Adrenal gland (tissue), 12 donors: ENCODE results near the gene TGOLN2. TPM values are rescaled to one million over a fixed set of nuclear protein-coding genes. Genes with fewer than 3 reads are reported as not detected.
"Not testable (repeated sequence)": the region's sequence is repeated elsewhere in the genome, so short reads cannot be mapped to it uniquely, and the experiment has no call there.

Source experiments
- DNase-seq, 7 donors: peaks; one replicate each; pipeline ENCODE4 v3.0.0-alpha.2; 2019 to 2020
- H3K27ac ChIP-seq, 5 donors: fragments of 200-600 bp; sonication (generic) in 4 of 5; 1 replicate in 3 of 5; 2 replicates in 2 of 5; pipeline versions ENCODE4 v1.5.1 to v1.8.0; 2016 to 2020; ENCODE audit warnings: mild to moderate bottlenecking in 1 of 5
- H3K27me3 ChIP-seq: fragments of 200-600 bp; 2 replicates; pipeline ENCODE4 v1.8.0; 2021
- H3K36me3 ChIP-seq, 2 donors: fragments of 200-600 bp; replicated peaks in 1 of 2; 1 replicate in 1 of 2; 2 replicates in 1 of 2; pipeline versions ENCODE4 v1.5.1 to v1.8.0; 2018 to 2022
- H3K4me1 ChIP-seq, 2 donors: fragments of 200-600 bp; replicated peaks in 1 of 2; 1 replicate in 1 of 2; 2 replicates in 1 of 2; pipeline versions ENCODE4 v1.5.1 to v1.8.0; 2018 to 2021
- H3K4me3 ChIP-seq, 4 donors: fragments of 200-600 bp; sonication (generic) in 3 of 4; one replicate each; pipeline ENCODE4 v1.5.1; 2016 to 2018
- H3K9me3 ChIP-seq, 3 donors: fragments of 200-600 bp; sonication (generic) in 1 of 3; replicated peaks in 1 of 3; 1 replicate in 2 of 3; 2 replicates in 1 of 3; pipeline versions ENCODE4 v1.5.1 to v1.8.0; 2016 to 2021
- POLR2A ChIP-seq, 2 donors: fragments of 450-650 bp; IDR thresholded peaks; one replicate each; pipeline ENCODE4 v1.6.1; 2017; ENCODE audit warnings: antibody characterized with exemption in 2 of 2, mild to moderate bottlenecking in 2 of 2, moderate library complexity in 1 of 2
- WGBS, 4 donors: extraction: QIAGEN DNeasy Blood & Tissue Kit in 2 of 4; methylation state at CpG; one replicate each; pipeline versions ENCODE4 v1.1.5 to v1.1.7; 2013 to 2017; 5-methylcytosine and 5-hydroxymethylcytosine counted together
- intact Hi-C, 2 donors: fragments of 100-400 bp; cut with DNase I; formaldehyde crosslinking; loops; one replicate each; pipeline versions ENCODE4 v1.14.1 to v1.15.0; 2022 to 2023
- polyA plus RNA-seq, 3 donors: library from polyadenylated mRNA; stranded (reverse); fragments of 200-250 nt in 2 of 3; fragments of 350-450 nt in 1 of 3; fragmentation: Illumina TruSeq in 1 of 3; extraction: RNeasy Lipid Tissue Mini Kit (QIAGEN cat#74804) in 1 of 3; gene quantifications; one replicate each; pipeline ENCODE4 v1.2.3, GENCODE V29; 2013 to 2014
- total RNA-seq, 9 donors: library from RNA; depleted of rRNA in 4 of 9; stranded (reverse); fragments of >200 nt in 4 of 9; fragments of 120-200 nt in 1 of 9; fragmentation: NEBNext Ultra II Directional in 1 of 9; extraction: Animal tissue kit (Norgen Biotek cat#: 25700) in 1 of 9; gene quantifications; one replicate each; pipeline versions ENCODE4 v1.1.0 to v1.2.4, GENCODE V29; 2013 to 2023
- TF ChIP-seq, protein P1 (sequence below), 6 experiments: fragments of 450-650 bp in 4 of 6; fragments of 200-600 bp in 2 of 6; sonication (generic) in 1 of 6; IDR thresholded peaks; 1 replicate in 5 of 6; 2 replicates in 1 of 6; pipeline versions ENCODE4 v1.5.1 to v1.8.0; 2016 to 2021; ENCODE audit warnings: antibody characterized with exemption in 6 of 6, mild to moderate bottlenecking in 2 of 6, moderate library complexity in 1 of 6
- donor health status: healthy with polysubstance abuse.
- donor health status: Bipolar disorder and iron deficiency.
- donor health status: DM: yes; HTN: yes; CAD: no.
- donor health status: DM: no; HTN: no; CAD: no.
- donor health status: DM: no; HTN: no; CAD: no.
- donor health status: DM: yes; HTN: yes; CAD: no.

TGOLN2 gene
- total and polyA plus RNA-seq, 12 donors = 14.8 to 186 (median 140) TPM

DNA sequence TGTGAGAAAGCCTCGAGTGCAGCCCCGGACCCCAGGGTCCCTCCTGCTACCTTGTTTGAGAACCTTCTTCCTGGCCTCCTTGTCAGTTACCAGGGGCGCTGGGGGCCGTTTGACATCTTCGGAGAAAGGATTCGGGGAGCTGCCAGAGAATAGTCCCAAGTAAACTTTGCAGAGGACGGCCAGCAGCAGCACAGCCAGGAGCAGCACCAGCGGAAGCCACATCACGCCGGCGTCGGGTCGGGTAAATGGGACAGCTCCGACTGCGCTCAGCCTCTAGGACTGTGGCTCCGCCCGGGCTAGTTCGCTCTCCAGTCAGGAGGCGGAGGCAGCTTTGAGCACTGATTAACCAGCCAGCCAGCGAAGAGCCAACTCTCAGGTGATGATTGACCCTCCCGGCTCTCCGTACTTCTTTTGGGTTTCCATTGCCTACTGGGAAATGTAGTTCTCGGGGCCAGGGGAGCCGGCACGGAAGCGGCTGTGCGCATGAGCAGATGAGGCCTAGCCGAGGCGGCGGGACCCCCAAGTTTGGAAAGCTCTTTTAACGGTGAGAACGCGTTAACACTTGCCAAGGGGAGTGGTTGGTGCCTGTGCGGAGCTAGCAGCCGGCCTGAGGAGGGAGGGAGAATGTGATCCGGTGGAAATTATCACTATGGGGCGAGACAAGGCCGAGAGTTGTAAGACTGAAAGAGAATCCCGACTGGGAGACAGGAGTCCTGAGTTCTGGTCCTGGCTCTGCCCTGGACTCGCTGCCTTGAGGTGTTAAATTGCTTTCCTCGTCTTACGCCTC is 26.7 kb upstream of the TGOLN2 start, which contains the start of the genes ELMOD3 and RETSAT:
TSS of gene ELMOD3 (plus strand) at position 484 of the 787 bp plus-strand sequence. CDS start 2,430 bp downstream, outside the sequence.
TSS of gene RETSAT (minus strand) at position 243 of the 787 bp plus-strand sequence. CDS start at position 222, 21 bp downstream.
- H3K4me3 ChIP-seq = peak within 1 kb of the TSS; percentile 81 to 99 (median 92)
- peak; percentile 93 to 99 for TF ChIP-seq POLR2A (IDR thresholded peaks at IDR 0.05)
- TF ChIP-seq, protein P1, sequence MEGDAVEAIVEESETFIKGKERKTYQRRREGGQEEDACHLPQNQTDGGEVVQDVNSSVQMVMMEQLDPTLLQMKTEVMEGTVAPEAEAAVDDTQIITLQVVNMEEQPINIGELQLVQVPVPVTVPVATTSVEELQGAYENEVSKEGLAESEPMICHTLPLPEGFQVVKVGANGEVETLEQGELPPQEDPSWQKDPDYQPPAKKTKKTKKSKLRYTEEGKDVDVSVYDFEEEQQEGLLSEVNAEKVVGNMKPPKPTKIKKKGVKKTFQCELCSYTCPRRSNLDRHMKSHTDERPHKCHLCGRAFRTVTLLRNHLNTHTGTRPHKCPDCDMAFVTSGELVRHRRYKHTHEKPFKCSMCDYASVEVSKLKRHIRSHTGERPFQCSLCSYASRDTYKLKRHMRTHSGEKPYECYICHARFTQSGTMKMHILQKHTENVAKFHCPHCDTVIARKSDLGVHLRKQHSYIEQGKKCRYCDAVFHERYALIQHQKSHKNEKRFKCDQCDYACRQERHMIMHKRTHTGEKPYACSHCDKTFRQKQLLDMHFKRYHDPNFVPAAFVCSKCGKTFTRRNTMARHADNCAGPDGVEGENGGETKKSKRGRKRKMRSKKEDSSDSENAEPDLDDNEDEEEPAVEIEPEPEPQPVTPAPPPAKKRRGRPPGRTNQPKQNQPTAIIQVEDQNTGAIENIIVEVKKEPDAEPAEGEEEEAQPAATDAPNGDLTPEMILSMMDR (IDR thresholded peaks at IDR 0.05) = peak in 1 of 6 experiments; percentile 25
- intact Hi-C loops = no loop called here
- peaks cover 24 to 53% of the 10 kb centered on the region in 2 donors for H3K4me1 ChIP-seq
- H3K9me3 ChIP-seq = no peaks in the 10 kb centered on the region
- peak within 1 kb of the TSS; percentile 65 to 93 (median 77) for H3K27ac ChIP-seq
- peaks cover 0 to 38% of the 10 kb centered on the region in 2 donors for H3K36me3 ChIP-seq
- 0 to 4% (median 0%) methylated on average over 13 to 42 of the region's 42 CpGs for WGBS, 4 donors
- H3K27me3 ChIP-seq = no peaks in the 10 kb centered on the region
- DNase-seq = peak; percentile 99 to 100 (median 99)

DNA sequence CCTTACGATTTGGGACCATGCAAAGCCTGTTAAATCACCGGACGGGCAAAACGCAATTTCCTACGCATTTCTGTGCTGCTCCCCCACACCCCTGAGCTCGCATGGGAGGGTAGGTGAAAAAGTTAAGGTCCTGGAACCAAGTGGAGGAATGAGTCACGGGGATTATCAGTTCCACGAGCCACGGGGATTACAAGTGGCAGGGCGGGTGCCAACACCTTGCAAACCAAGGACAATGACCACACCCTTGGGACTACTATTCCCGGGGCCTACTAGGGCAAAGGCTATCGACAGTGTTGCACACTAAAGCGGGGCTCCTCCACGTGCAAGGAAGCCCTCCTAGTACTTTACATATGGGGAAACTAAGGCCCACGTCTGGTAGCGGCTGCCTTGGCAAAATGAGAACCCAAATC is 26.1 kb upstream of the TGOLN2 start:
- Histone ChIP-seq H3K27me3 (no peaks in the 10 kb centered on the region), H3K27ac (peak overlapping the region in 4 of 5 donors; percentile 49 to 93 (median 83)), H3K9me3 (no peaks in the 10 kb centered on the region), H3K4me1 (peaks cover 24 to 51% of the 10 kb centered on the region in 2 donors), H3K4me3 (peak overlapping the region; percentile 21 to 99 (median 92)), H3K36me3 (peaks cover 0 to 44% of the 10 kb centered on the region in 2 donors)
- intact Hi-C loops = no loop called here
- WGBS, 4 donors = 13 to 21% (median 17%) methylated on average over 14 to 16 of the region's 16 CpGs
- peak; percentile 53 to 82 (median 77) for DNase-seq
- TF ChIP-seq, protein P1 (IDR thresholded peaks at IDR 0.05) = no peak
- no peak for TF ChIP-seq POLR2A (IDR thresholded peaks at IDR 0.05)

DNA sequence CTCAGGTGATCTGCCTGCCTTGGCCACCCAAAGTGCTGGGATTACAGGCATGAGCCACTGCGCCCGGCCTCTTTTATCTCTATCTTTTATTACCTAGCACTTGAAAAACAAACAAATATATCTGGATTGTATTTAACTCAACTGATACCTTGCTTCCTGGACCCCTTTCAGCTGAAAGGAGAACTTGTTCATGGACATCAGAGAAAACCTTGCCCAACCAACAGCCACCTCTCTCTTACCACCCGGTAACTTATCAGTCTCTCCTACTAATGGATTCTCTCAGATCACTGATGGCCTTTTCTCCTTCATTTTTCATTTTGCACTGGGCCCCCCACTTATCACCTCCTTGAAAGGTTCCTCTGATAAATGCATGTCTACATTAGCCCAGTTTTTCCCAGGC is 19.8 kb upstream of the TGOLN2 start:
- 87 to 93% (median 89%) methylated on average over 3 of the region's 3 CpGs for WGBS, 4 donors
- Histone ChIP-seq H3K4me1 (peaks cover 4 to 7% of the 10 kb centered on the region in 2 donors), H3K36me3 (peaks cover 0 to 75% of the 10 kb centered on the region in 2 donors), H3K27ac (no peak overlapping the region), H3K4me3 (no peak overlapping the region), H3K9me3 (no peaks in the 10 kb centered on the region), H3K27me3 (no peaks in the 10 kb centered on the region)
- TF ChIP-seq POLR2A (IDR thresholded peaks at IDR 0.05) = no peak
- TF ChIP-seq, protein P1 (IDR thresholded peaks at IDR 0.05) = no peak
- DNase-seq = no peak
- intact Hi-C loops = no loop called here

DNA sequence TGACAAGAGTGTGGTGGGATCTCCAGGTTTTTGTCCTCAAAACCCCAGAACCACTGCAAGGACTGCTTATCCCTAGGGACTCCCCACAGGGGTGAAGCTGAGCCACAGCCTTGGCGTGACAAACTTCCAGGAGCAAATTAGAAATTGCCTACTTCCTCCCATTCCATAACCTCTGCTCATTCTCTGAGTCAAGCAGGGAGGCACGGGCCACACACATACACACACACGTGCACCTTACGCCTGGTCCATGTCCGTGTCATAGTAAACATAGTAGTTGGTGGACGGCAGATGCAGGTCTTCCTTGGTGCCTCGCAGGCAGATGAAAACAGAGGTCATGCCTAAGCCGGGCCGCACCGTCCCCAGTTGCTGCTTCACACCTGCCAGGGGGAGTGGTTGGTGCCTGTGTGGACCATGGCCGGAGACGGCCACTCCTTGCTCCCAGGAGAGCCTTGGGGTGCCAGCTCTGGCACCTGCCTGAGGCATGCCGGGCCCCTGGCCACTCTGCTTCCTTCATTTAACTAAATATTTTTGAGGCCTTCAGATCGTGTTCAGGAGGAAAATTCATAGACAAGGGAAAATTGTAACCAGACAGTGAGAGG is 16.7 kb upstream of the TGOLN2 start:
- TF ChIP-seq, protein P1 (IDR thresholded peaks at IDR 0.05) = no peak
- TF ChIP-seq POLR2A (IDR thresholded peaks at IDR 0.05) = no peak
- WGBS, 4 donors = 85 to 92% (median 88%) methylated on average over 9 to 14 of the region's 14 CpGs
- DNase-seq = no peak
- no peaks in the 10 kb centered on the region for H3K27me3 ChIP-seq
- H3K4me1 ChIP-seq = no peaks in the 10 kb centered on the region
- intact Hi-C loops = no loop called here
- H3K9me3 ChIP-seq = no peaks in the 10 kb centered on the region
- no peak overlapping the region for H3K4me3 ChIP-seq
- peaks cover 0 to 55% of the 10 kb centered on the region in 2 donors for H3K36me3 ChIP-seq
- no peak overlapping the region for H3K27ac ChIP-seq

DNA sequence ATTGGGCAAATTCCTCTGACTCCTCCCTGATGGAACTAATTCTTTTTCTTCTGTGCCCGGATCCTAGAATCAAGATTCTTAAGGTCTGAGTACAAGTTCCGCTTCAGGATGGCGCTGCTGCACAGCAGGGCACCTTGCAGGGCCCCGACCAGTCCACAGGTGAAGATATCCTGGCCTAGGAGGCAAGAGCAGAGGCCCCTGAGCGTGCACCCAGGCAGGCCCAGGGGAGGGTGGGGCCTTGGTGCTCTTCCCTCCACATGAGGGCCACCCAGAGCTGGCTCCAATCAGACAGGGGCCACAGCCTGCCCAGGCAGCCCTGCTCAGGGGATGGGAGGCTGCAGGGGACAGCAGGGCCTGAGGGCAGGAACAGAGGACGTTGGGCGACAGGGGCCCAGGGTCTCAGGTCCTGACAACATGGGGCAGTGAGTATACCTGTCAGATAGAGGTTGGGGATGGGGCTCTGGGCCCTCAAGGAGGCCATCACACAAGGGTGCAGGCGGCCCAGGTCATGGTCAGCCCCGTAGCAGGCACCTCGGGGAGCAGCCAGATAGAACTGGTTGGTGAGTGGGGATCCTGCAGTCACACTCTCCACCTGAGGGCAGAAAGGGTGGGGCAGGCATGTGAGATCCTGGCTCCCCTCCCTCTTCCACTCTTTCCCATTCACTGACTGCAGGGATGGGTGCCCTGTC is 15.6 kb upstream of the TGOLN2 start:
- intact Hi-C loops = loop anchor here in 1 of 2 donors (2.0 kb wide), 1 partner anchor 27 kb away; no protein-coding TSS in a partner anchor
- WGBS, 4 donors = 93 to 98% (median 96%) methylated on average over 3 to 10 of the region's 10 CpGs

More for the DNA sequence above, 15.6 kb upstream of the TGOLN2 start:
- peaks cover 0 to 47% of the 10 kb centered on the region in 2 donors for H3K36me3 ChIP-seq
- not testable (repeated sequence) for H3K27ac ChIP-seq, H3K4me3 ChIP-seq, H3K9me3 ChIP-seq, H3K4me1 ChIP-seq, DNase-seq, H3K27me3 ChIP-seq
